ENCODE measurements around the gene RAD51B.

- no peak for TF ChIP-seq EZH2 (IDR thresholded peaks at IDR 0.05; ENCODE audit: low read length, unreplicated experiment)
- no peak for TF ChIP-seq CTCF (conservative IDR thresholded peaks at IDR 0.05; ENCODE audit: low read depth, low read length)
- TF ChIP-seq EZH2phosphoT487 (IDR thresholded peaks at IDR 0.05; ENCODE audit: borderline replicate concordance, low read length): no peak
Observed at GRCh38 chr14:67940486-67941455, 121.2 kb downstream of the RAD51B start.

Data from PC-3 (cell line).